Small intestine (tissue), 7 donors: ENCODE measurements around the gene RARG. TPM values are rescaled to one million over a fixed set of nuclear protein-coding genes. Genes with fewer than 3 reads are reported as not detected.

Source experiments
- DNase-seq, 2 donors: peaks; one replicate each; pipeline versions ENCODE4 v3.0.0 to v3.0.0-alpha.2; 2013
- FAIRE-seq: peaks from 2 replicates; lab custom pipeline; 2012; peaks lifted over from hg19 to GRCh38; lab: Jason Lieb, UNC
- H3K27ac ChIP-seq, 3 donors: one replicate each; pipeline ENCODE4 v1.5.1; 2013; ENCODE audit warnings: low read length in 2 of 3, mild to moderate bottlenecking in 2 of 3, control low read depth in 1 of 3, inconsistent platforms in 1 of 3, low read depth in 1 of 3, moderate library complexity in 1 of 3
- H3K27me3 ChIP-seq, 3 donors: one replicate each; pipeline ENCODE4 v1.6.1; 2013; ENCODE audit warnings: low read length in 3 of 3, inconsistent platforms in 1 of 3; ENCODE audit not compliant: control insufficient read depth in 3 of 3, insufficient read depth in 3 of 3
- H3K36me3 ChIP-seq, 3 donors: one replicate each; pipeline ENCODE4 v1.6.1; 2013; ENCODE audit warnings: low read length in 3 of 3, inconsistent platforms in 1 of 3, low read depth in 1 of 3, mild to moderate bottlenecking in 1 of 3, moderate library complexity in 1 of 3; ENCODE audit not compliant: control insufficient read depth in 3 of 3, insufficient read depth in 2 of 3
- H3K4me1 ChIP-seq, 3 donors: one replicate each; pipeline ENCODE4 v1.6.1; 2013; ENCODE audit warnings: low read length in 2 of 3, inconsistent platforms in 1 of 3, low read depth in 1 of 3, mild to moderate bottlenecking in 1 of 3, moderate library complexity in 1 of 3; ENCODE audit not compliant: control insufficient read depth in 3 of 3, insufficient read depth in 2 of 3
- H3K4me3 ChIP-seq, 3 donors: one replicate each; pipeline ENCODE4 v1.5.1; 2013; ENCODE audit warnings: low read length in 3 of 3, control low read depth in 1 of 3, inconsistent platforms in 1 of 3, low read depth in 1 of 3, mild to moderate bottlenecking in 1 of 3, moderate library complexity in 1 of 3
- H3K9me3 ChIP-seq, 2 donors: one replicate each; pipeline ENCODE4 v1.6.1; 2013; ENCODE audit warnings: low read depth in 1 of 2, low read length in 1 of 2; ENCODE audit not compliant: control insufficient read depth in 2 of 2, insufficient read depth in 1 of 2
- WGBS, 3 donors: extraction: QIAGEN DNeasy Blood & Tissue Kit; methylation state at CpG; one replicate each; pipeline ENCODE4 v1.1.7; 2013; 5-methylcytosine and 5-hydroxymethylcytosine counted together
- polyA plus RNA-seq, 4 donors: library from polyadenylated mRNA; stranded (reverse) in 3 of 4; unstranded in 1 of 4; fragments of 200-250 nt in 3 of 4; fragments of 120-200 nt in 1 of 4; gene quantifications; one replicate each; pipeline versions ENCODE4 v1.2.1 to v1.2.3, GENCODE V29; 2013
- donor health status: healthy with polysubstance abuse.
- donor health status: control.
- donor health status: control.
- donor health status: Bipolar disorder and iron deficiency.
- donor health status: healthy.

Gene RARG
- polyA plus RNA-seq, 4 donors: 0.54 to 8.0 (median 7.1) TPM; not detected in 1

- DNase-seq: no peak
- peak overlapping the region in 2 of 3 donors; percentile 55 to 78 for H3K27ac ChIP-seq
These were observed 7.7 kb downstream of the RARG start for GRCh38 chr12:53224061-53224896.

DNA sequence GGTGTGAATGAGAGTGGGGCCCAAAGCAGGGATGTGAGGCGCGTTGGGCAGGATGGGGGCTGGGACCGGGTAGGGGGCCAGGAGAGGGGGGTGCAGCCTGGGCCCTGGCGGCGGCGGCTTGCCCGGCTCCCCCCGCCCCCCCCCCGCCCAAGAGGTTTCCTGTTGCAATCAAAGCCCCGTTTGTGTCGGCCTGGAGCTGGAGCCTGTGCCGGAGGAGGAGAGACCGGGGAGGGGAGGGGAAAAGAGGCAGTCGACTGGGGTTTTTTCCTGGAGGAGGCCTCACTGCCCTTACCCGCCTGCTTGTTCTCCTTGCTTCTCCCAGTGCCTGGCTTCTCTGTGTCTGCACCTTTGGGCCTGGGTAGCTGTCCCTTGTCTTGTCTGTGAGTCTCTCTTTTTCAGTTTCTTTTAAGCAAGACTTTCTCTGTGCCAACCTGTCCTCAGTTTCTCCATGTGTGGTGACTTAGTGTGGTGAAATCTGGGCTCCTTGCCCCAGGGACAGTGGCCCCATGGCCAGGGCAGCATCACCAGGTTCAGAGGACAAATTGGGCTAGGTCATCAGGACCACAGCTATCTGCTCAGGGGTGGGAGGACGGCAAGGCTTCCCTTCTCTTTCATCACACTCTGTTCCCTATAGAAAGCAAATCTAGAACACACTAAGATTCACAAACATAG lies 8.5 kb downstream of the RARG start:
- Histone ChIP-seq H3K27me3 (peaks cover 0 to 10% (median 0%) of the 10 kb centered on the region in 3 donors), H3K9me3 (no peaks in the 10 kb centered on the region), H3K36me3 (no peaks in the 10 kb centered on the region), H3K4me3 (no peak overlapping the region), H3K4me1 (peaks cover 0 to 34% (median 3%) of the 10 kb centered on the region in 3 donors), H3K27ac (peak overlapping the region in 2 of 3 donors; percentile 55 to 78)
- DNase-seq: no peak
- no peak for FAIRE-seq
- WGBS, 3 donors: 19 to 38% (median 26%) methylated on average over 14 to 16 of the region's 16 CpGs

More at GRCh38 chr12:53224061-53224896, 7.7 kb downstream of the RARG start:
- Histone ChIP-seq H3K4me1 (peaks cover 0 to 30% (median 3%) of the 10 kb centered on the region in 3 donors), H3K4me3 (no peak overlapping the region), H3K36me3 (no peaks in the 10 kb centered on the region), H3K27me3 (peaks cover 0 to 8% (median 0%) of the 10 kb centered on the region in 3 donors), H3K9me3 (no peaks in the 10 kb centered on the region)
- no peak for FAIRE-seq
- WGBS, 3 donors: 63 to 71% (median 69%) methylated on average over 11 of the region's 11 CpGs

- no peaks in the 10 kb centered on the region for H3K9me3 ChIP-seq
- H3K36me3 ChIP-seq: no peaks in the 10 kb centered on the region
- DNase-seq (no peak), FAIRE-seq (no peak)
- 60 to 78% (median 72%) methylated on average over 4 of the region's 4 CpGs for WGBS, 3 donors
- peaks cover 0 to 37% (median 3%) of the 10 kb centered on the region in 3 donors for H3K4me1 ChIP-seq
- H3K4me3 ChIP-seq: no peak overlapping the region
- peak overlapping the region in 2 of 3 donors; percentile 52 to 53 for H3K27ac ChIP-seq
- peaks cover 0 to 10% (median 0%) of the 10 kb centered on the region in 3 donors for H3K27me3 ChIP-seq
These were observed 9.2 kb downstream of the RARG start for GRCh38 chr12:53222806-53223261.

- Histone ChIP-seq H3K9me3 (no peaks in the 10 kb centered on the region), H3K27me3 (peaks cover 0 to 10% (median 0%) of the 10 kb centered on the region in 3 donors), H3K27ac (peak overlapping the region in 2 of 3 donors; percentile 99 to 100), H3K4me1 (peaks cover 0 to 43% (median 7%) of the 10 kb centered on the region in 3 donors), H3K4me3 (peak overlapping the region in 1 of 3 donors; percentile 27), H3K36me3 (no peaks in the 10 kb centered on the region)
- DNase-seq: no peak
- FAIRE-seq: no peak
- 42 to 50% (median 46%) methylated on average over 5 of the region's 5 CpGs for WGBS, 3 donors
These were observed 9.8 kb downstream of the RARG start for GRCh38 chr12:53222170-53222721.

DNA sequence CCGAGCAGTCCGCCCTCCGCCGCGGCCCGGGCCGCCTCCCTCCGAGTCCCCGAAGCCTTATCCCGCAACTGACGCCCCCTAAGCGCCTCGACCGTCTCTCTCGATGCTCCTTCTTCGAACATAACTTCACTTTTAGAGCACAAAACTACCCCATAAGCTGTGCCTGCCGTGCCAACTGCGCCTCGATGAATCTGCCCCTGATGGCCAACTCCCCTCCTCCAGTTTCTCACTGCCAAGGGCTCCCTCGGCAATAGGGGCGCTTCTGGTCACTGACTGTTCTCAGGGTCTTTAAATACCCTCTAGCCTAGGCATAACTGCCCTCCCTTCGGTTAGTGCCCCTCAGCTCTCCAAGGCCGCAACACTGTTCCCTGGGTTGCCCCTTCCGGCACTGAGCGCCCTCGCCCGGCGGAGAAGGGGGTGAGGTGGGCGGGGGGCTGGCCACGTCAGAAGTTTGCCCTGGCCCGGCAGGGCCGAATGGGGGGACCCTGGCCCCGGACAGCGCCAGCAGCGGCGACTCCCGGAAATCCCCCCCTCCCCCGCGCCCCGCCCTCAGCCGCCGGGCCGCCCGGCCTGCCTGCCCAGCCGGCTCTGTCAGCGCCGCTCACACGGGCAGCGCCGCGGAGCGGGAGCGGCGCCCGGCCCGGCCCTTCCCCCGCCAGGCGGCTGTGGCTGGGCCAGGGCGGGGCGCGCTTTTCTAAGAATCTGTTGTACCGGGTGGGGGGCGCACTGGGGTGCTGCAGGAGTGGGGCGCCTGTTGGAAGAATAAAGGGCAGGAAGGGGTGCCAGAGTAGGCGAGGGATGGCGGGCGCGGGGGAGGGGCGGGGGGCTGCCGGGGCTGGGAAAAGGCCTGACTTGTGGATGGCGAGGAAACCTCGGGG lies 10.6 kb downstream of the RARG start:
- DNase-seq: peak; percentile 63 to 86
- peaks cover 0 to 50% (median 9%) of the 10 kb centered on the region in 3 donors for H3K4me1 ChIP-seq
- no peak for FAIRE-seq
- H3K27me3 ChIP-seq: peaks cover 0 to 10% (median 0%) of the 10 kb centered on the region in 3 donors
- H3K27ac ChIP-seq: peak overlapping the region; percentile 53 to 100 (median 99)
- H3K4me3 ChIP-seq: peak overlapping the region; percentile 33 to 77 (median 42)
- no peaks in the 10 kb centered on the region for H3K36me3 ChIP-seq
- no peaks in the 10 kb centered on the region for H3K9me3 ChIP-seq
- 1% methylated on average over 58 to 72 of the region's 72 CpGs for WGBS, 3 donors

DNA sequence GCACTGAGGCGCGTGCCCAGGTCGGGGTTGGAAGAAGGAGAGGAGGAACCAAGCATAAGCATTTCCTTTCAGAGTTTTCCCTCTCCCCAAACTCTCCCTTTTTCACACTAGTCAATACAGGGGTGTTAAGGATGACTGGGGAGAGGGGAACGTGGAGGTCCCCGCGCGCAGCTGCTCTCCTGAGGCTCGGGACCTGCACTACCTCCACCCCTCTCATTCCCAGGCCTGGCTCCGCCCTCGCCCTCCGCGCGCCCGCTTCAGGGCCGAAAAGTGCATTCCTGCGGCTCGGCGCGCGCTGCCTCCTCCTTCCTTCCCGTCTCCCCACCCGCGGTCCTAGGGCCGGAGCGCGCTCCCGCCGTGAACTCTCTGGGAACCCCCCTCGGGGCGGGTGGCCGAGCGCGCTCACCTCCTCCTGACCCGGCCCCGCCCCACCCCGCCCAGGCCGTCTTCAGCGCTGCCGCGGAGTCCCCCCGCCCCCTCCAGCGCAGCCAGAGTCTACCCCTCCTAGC lies 11.3 kb downstream of the RARG start:
- DNase-seq (peak; percentile 75 to 94), FAIRE-seq (no peak)
- Histone ChIP-seq H3K36me3 (no peaks in the 10 kb centered on the region), H3K27ac (peak overlapping the region; percentile 53 to 100 (median 99)), H3K4me3 (peak overlapping the region; percentile 42 to 77 (median 65)), H3K4me1 (peaks cover 0 to 57% (median 9%) of the 10 kb centered on the region in 3 donors), H3K27me3 (peaks cover 0 to 9% (median 0%) of the 10 kb centered on the region in 3 donors), H3K9me3 (no peaks in the 10 kb centered on the region)
- WGBS, 3 donors: 0 to 1% (median 1%) methylated on average over 21 to 42 of the region's 42 CpGs

GRCh38 chr12:53219956-53220693 lies 11.9 kb downstream of the RARG start:
- no peaks in the 10 kb centered on the region for H3K9me3 ChIP-seq
- WGBS, 3 donors: 0 to 1% (median 1%) methylated on average over 40 to 52 of the region's 53 CpGs
- H3K36me3 ChIP-seq: peaks cover 0 to 4% (median 0%) of the 10 kb centered on the region in 3 donors
- H3K4me1 ChIP-seq: peaks cover 0 to 58% (median 9%) of the 10 kb centered on the region in 3 donors
- peaks cover 0 to 8% (median 0%) of the 10 kb centered on the region in 3 donors for H3K27me3 ChIP-seq
- DNase-seq (peak; percentile 61 to 82), FAIRE-seq (no peak)
- H3K27ac ChIP-seq: peak overlapping the region in 2 of 3 donors; percentile 67 to 100
- peak overlapping the region; percentile 42 to 77 (median 65) for H3K4me3 ChIP-seq
